GM19455 (cell line): ENCODE data around the gene EXOC3L1.

Source experiments
- ATAC-seq: cut with Tn5 transposase; IDR thresholded peaks from one replicate; pipeline ENCODE4 v1.9.1; 2021; ENCODE audit not compliant: unreplicated experiment

The EXOC3L1 gene

GRCh38 chr16:67216612-67217490 is 26.9 kb upstream of the EXOC3L1 start:
- ATAC-seq: no peak

GRCh38 chr16:67215706-67216105 is 25.8 kb upstream of the EXOC3L1 start:
- no peak for ATAC-seq

- no peak for ATAC-seq
These were observed 23.5 kb upstream of the EXOC3L1 start for GRCh38 chr16:67213197-67214019.

- no peak for ATAC-seq
These were observed 22.8 kb upstream of the EXOC3L1 start for GRCh38 chr16:67212766-67213165.

- ATAC-seq: no peak
These were observed 21.7 kb upstream of the EXOC3L1 start for GRCh38 chr16:67211674-67212073.

GRCh38 chr16:67210069-67210937 is 20.4 kb upstream of the EXOC3L1 start:
- ATAC-seq: no peak

- ATAC-seq: no peak
These were observed 19.6 kb upstream of the EXOC3L1 start for GRCh38 chr16:67209565-67209964.

GRCh38 chr16:67208154-67208896 is 18.4 kb upstream of the EXOC3L1 start:
- no peak for ATAC-seq

GRCh38 chr16:67207249-67208091 is 17.5 kb upstream of the EXOC3L1 start:
- ATAC-seq: no peak

GRCh38 chr16:67206838-67207248 is 16.9 kb upstream of the EXOC3L1 start:
- ATAC-seq: no peak

- ATAC-seq: no peak
These were observed 16.3 kb upstream of the EXOC3L1 start for GRCh38 chr16:67206129-67206837.

- no peak for ATAC-seq
These were observed 14.1 kb upstream of the EXOC3L1 start for GRCh38 chr16:67204076-67204475.

GRCh38 chr16:67202956-67203493 is 13.1 kb upstream of the EXOC3L1 start:
- no peak for ATAC-seq

- no peak for ATAC-seq
These were observed 12.5 kb upstream of the EXOC3L1 start for GRCh38 chr16:67202426-67202825.

GRCh38 chr16:67201411-67202345 is 11.7 kb upstream of the EXOC3L1 start:
- no peak for ATAC-seq

GRCh38 chr16:67200491-67200890 is 10.6 kb upstream of the EXOC3L1 start:
- ATAC-seq: no peak

- no peak for ATAC-seq
These were observed 9.9 kb upstream of the EXOC3L1 start for GRCh38 chr16:67199808-67200198.
